ENCODE measurements around the gene PCDHGC3. TPM values are rescaled to one million over a fixed set of nuclear protein-coding genes. Genes with fewer than 3 reads are reported as not detected.
"Not testable (repeated sequence)": the region's sequence is repeated elsewhere in the genome, so short reads cannot be mapped to it uniquely, and the experiment has no call there.

PCDHGC3 gene
- total RNA-seq (2014; rRNA removed; shearing (Covaris generic); ENCODE audit: low replicate concordance): 61.3 and 75.2 TPM in 2 replicates

- DNase-seq: peak; percentile 95
- Histone ChIP-seq H3K4me2 (ENCODE audit: low read depth, low read length, poor library complexity, severe bottlenecking) (peak within 1 kb of the TSS; percentile 78), H3K9me2 (replicated peaks; ENCODE audit: insufficient read depth, low read length) (no peaks in the 10 kb centered on the region), H3K79me2 (ENCODE audit: low read length) (peaks cover 51% of the 10 kb centered on the region), H3K9ac (ENCODE audit: low read length) (peak within 1 kb of the TSS; percentile 97), H3K27me3 (ENCODE audit: low read length) (no peaks in the 10 kb centered on the region), H4K20me1 (ENCODE audit: insufficient read depth, low read depth, low read length) (no peaks in the 10 kb centered on the region), H3K27ac (ENCODE audit: low read length) (peak within 1 kb of the TSS; percentile 87), H3K4me3 (ENCODE audit: low read length) (peak within 1 kb of the TSS; percentile 87), H3K4me1 (ENCODE audit: low read length) (peaks cover 71% of the 10 kb centered on the region), H2AFZ (ENCODE audit: low read length) (0 out of 2 replicates have a peak within 1 kb of the TSS, but pooled peaks have one; percentile 13), H3K9me3 (ENCODE audit: low read length) (no peaks in the 10 kb centered on the region), H3K36me3 (ENCODE audit: insufficient read depth, low read length) (0 out of 2 replicates have a peak, but pooled peaks cover 9% of the 10 kb centered on the region)
These were observed at the start of gene PCDHGC3 for GRCh38 chr5:141475625-141476131. Gene PCDHGC3 (plus strand): TSS chr5:141475966. CDS start chr5:141476117, 151 bp downstream.

GRCh38 chr5:141427783-141428426 lies 47.9 kb upstream of the PCDHGC3 start:
- Histone ChIP-seq H2AFZ (ENCODE audit: low read length) (no peak overlapping the region), H4K20me1 (ENCODE audit: insufficient read depth, low read depth, low read length) (no peaks in the 10 kb centered on the region), H3K9me2 (replicated peaks; ENCODE audit: insufficient read depth, low read length) (no peaks in the 10 kb centered on the region), H3K4me2 (ENCODE audit: low read depth, low read length, poor library complexity, severe bottlenecking) (no peak overlapping the region), H3K4me1 (ENCODE audit: low read length) (no peaks in the 10 kb centered on the region; the same call in 1 of the 2 replicates), H3K9ac (ENCODE audit: low read length) (no peak overlapping the region), H3K4me3 (ENCODE audit: low read length) (no peak overlapping the region), H3K27ac (ENCODE audit: low read length) (no peak overlapping the region), H3K36me3 (ENCODE audit: insufficient read depth, low read length) (peaks cover 4% of the 10 kb centered on the region; the same call in 1 of the 2 replicates), H3K27me3 (ENCODE audit: low read length) (no peaks in the 10 kb centered on the region), H3K79me2 (ENCODE audit: low read length) (no peaks in the 10 kb centered on the region), H3K9me3 (ENCODE audit: low read length) (peaks cover 13% of the 10 kb centered on the region)
- DNase-seq: no peak

- Histone ChIP-seq H3K9ac (ENCODE audit: low read length) (no peak within 1 kb of the TSS), H3K36me3 (ENCODE audit: insufficient read depth, low read length) (peaks cover 6% of the 10 kb centered on the region; the same call in 1 of the 2 replicates), H2AFZ (ENCODE audit: low read length) (no peak within 1 kb of the TSS), H3K9me3 (ENCODE audit: low read length) (peaks cover 13% of the 10 kb centered on the region), H3K79me2 (ENCODE audit: low read length) (no peaks in the 10 kb centered on the region), H3K27me3 (ENCODE audit: low read length) (no peaks in the 10 kb centered on the region), H3K9me2 (replicated peaks; ENCODE audit: insufficient read depth, low read length) (no peaks in the 10 kb centered on the region), H4K20me1 (ENCODE audit: insufficient read depth, low read depth, low read length) (no peaks in the 10 kb centered on the region), H3K4me2 (ENCODE audit: low read depth, low read length, poor library complexity, severe bottlenecking) (no peak within 1 kb of the TSS), H3K4me1 (ENCODE audit: low read length) (no peaks in the 10 kb centered on the region), H3K4me3 (ENCODE audit: low read length) (no peak within 1 kb of the TSS), H3K27ac (ENCODE audit: low read length) (no peak within 1 kb of the TSS)
- no peak for DNase-seq
These were observed 45.2 kb upstream of the PCDHGC3 start, which contains the start of gene PCDHGA12 for GRCh38 chr5:141430332-141431113. Gene PCDHGA12 (plus strand): TSS chr5:141430507. CDS start chr5:141430760, 253 bp downstream.

GRCh38 chr5:141431286-141431685 lies 44.5 kb upstream of the PCDHGC3 start:
- Histone ChIP-seq H3K79me2 (ENCODE audit: low read length) (peaks cover 4% of the 10 kb centered on the region; the same call in 1 of the 2 replicates), H3K4me2 (ENCODE audit: low read depth, low read length, poor library complexity, severe bottlenecking) (no peak overlapping the region), H3K36me3 (ENCODE audit: insufficient read depth, low read length) (peaks cover 4% of the 10 kb centered on the region; the same call in 1 of the 2 replicates), H3K9me3 (ENCODE audit: low read length) (peaks cover 13% of the 10 kb centered on the region), H3K4me1 (ENCODE audit: low read length) (no peaks in the 10 kb centered on the region), H3K27ac (ENCODE audit: low read length) (no peak overlapping the region), H3K4me3 (ENCODE audit: low read length) (no peak overlapping the region), H3K9ac (ENCODE audit: low read length) (no peak overlapping the region), H3K9me2 (replicated peaks; ENCODE audit: insufficient read depth, low read length) (no peaks in the 10 kb centered on the region), H3K27me3 (ENCODE audit: low read length) (no peaks in the 10 kb centered on the region), H2AFZ (ENCODE audit: low read length) (no peak overlapping the region), H4K20me1 (ENCODE audit: insufficient read depth, low read depth, low read length) (no peaks in the 10 kb centered on the region)
- DNase-seq: no peak

GRCh38 chr5:141432308-141432707 lies 43.5 kb upstream of the PCDHGC3 start:
- H3K79me2 ChIP-seq (ENCODE audit: low read length); H3K27ac ChIP-seq (ENCODE audit: low read length); H3K4me2 ChIP-seq (ENCODE audit: low read depth, low read length, poor library complexity, severe bottlenecking); H4K20me1 ChIP-seq (ENCODE audit: insufficient read depth, low read depth, low read length); H3K9me2 ChIP-seq (replicated peaks; ENCODE audit: insufficient read depth, low read length); H2AFZ ChIP-seq (ENCODE audit: low read length); DNase-seq; H3K4me3 ChIP-seq (ENCODE audit: low read length); H3K4me1 ChIP-seq (ENCODE audit: low read length); H3K27me3 ChIP-seq (ENCODE audit: low read length); H3K36me3 ChIP-seq (ENCODE audit: insufficient read depth, low read length); H3K9ac ChIP-seq (ENCODE audit: low read length): not testable (repeated sequence)
- H3K9me3 ChIP-seq (ENCODE audit: low read length): peaks cover 13% of the 10 kb centered on the region

GRCh38 chr5:141432726-141433125 lies 43.0 kb upstream of the PCDHGC3 start:
- not testable (repeated sequence) for H3K79me2 ChIP-seq (ENCODE audit: low read length); H3K4me2 ChIP-seq (ENCODE audit: low read depth, low read length, poor library complexity, severe bottlenecking); H3K4me3 ChIP-seq (ENCODE audit: low read length); H3K27me3 ChIP-seq (ENCODE audit: low read length); H3K9ac ChIP-seq (ENCODE audit: low read length); H3K36me3 ChIP-seq (ENCODE audit: insufficient read depth, low read length); H3K9me3 ChIP-seq (ENCODE audit: low read length); H2AFZ ChIP-seq (ENCODE audit: low read length); H3K27ac ChIP-seq (ENCODE audit: low read length); DNase-seq; H4K20me1 ChIP-seq (ENCODE audit: insufficient read depth, low read depth, low read length); H3K9me2 ChIP-seq (replicated peaks; ENCODE audit: insufficient read depth, low read length); H3K4me1 ChIP-seq (ENCODE audit: low read length)

GRCh38 chr5:141434006-141434405 lies 41.8 kb upstream of the PCDHGC3 start:
- Histone ChIP-seq H3K79me2 (ENCODE audit: low read length) (peaks cover 10% of the 10 kb centered on the region; the same call in 1 of the 2 replicates), H3K27ac (ENCODE audit: low read length) (no peak overlapping the region), H2AFZ (ENCODE audit: low read length) (no peak overlapping the region), H3K27me3 (ENCODE audit: low read length) (no peaks in the 10 kb centered on the region), H3K4me3 (ENCODE audit: low read length) (no peak overlapping the region), H3K9ac (ENCODE audit: low read length) (no peak overlapping the region), H3K36me3 (ENCODE audit: insufficient read depth, low read length) (peaks cover 4% of the 10 kb centered on the region), H3K4me1 (ENCODE audit: low read length) (no peaks in the 10 kb centered on the region), H3K4me2 (ENCODE audit: low read depth, low read length, poor library complexity, severe bottlenecking) (no peak overlapping the region), H3K9me2 (replicated peaks; ENCODE audit: insufficient read depth, low read length) (no peaks in the 10 kb centered on the region), H3K9me3 (ENCODE audit: low read length) (peaks cover 8% of the 10 kb centered on the region; the same call in 1 of the 2 replicates), H4K20me1 (ENCODE audit: insufficient read depth, low read depth, low read length) (no peaks in the 10 kb centered on the region)
- no peak for DNase-seq

- no peak for DNase-seq
These were observed 38.5 kb upstream of the PCDHGC3 start for GRCh38 chr5:141437221-141437620.

More at GRCh38 chr5:141437221-141437620, 38.5 kb upstream of the PCDHGC3 start:
- Histone ChIP-seq H3K4me1 (ENCODE audit: low read length) (peaks cover 8% of the 10 kb centered on the region), H3K36me3 (ENCODE audit: insufficient read depth, low read length) (peaks cover 10% of the 10 kb centered on the region), H3K9me2 (replicated peaks; ENCODE audit: insufficient read depth, low read length) (no peaks in the 10 kb centered on the region), H2AFZ (ENCODE audit: low read length) (no peak overlapping the region), H3K27ac (ENCODE audit: low read length) (no peak overlapping the region), H3K79me2 (ENCODE audit: low read length) (peaks cover 15% of the 10 kb centered on the region; the same call in 1 of the 2 replicates), H3K27me3 (ENCODE audit: low read length) (no peaks in the 10 kb centered on the region), H3K9me3 (ENCODE audit: low read length) (no peaks in the 10 kb centered on the region), H3K9ac (ENCODE audit: low read length) (no peak overlapping the region), H3K4me2 (ENCODE audit: low read depth, low read length, poor library complexity, severe bottlenecking) (no peak overlapping the region), H4K20me1 (ENCODE audit: insufficient read depth, low read depth, low read length) (no peaks in the 10 kb centered on the region), H3K4me3 (ENCODE audit: low read length) (no peak overlapping the region)
